Nephron (organoid): ENCODE results near the gene TNPO2.
"Not testable (repeated sequence)": the region's sequence is repeated elsewhere in the genome, so short reads cannot be mapped to it uniquely, and the experiment has no call there.

Source experiments
- H3K27ac Mint-ChIP-seq, 3 experiments: 2 replicates each; pipeline ENCODE4 v1.8.0; 2020; ENCODE audit warnings: mixed read lengths in 3 of 3, mild to moderate bottlenecking in 2 of 3, moderate library complexity in 1 of 3
- H3K27me3 Mint-ChIP-seq: 2 replicates; pipeline ENCODE4 v1.8.0; 2021; ENCODE audit warnings: low read depth, mild to moderate bottlenecking, moderate library complexity, mixed read lengths
- H3K36me3 Mint-ChIP-seq: 2 replicates; pipeline ENCODE4 v1.8.0; 2020; ENCODE audit warnings: low read depth, mixed read lengths
- H3K4me1 Mint-ChIP-seq: 2 replicates; pipeline ENCODE4 v1.8.0; 2020; ENCODE audit warnings: mixed read lengths
- H3K4me3 Mint-ChIP-seq, 3 experiments: 2 replicates each; pipeline ENCODE4 v1.8.0; 2020; ENCODE audit warnings: mild to moderate bottlenecking in 3 of 3, mixed read lengths in 3 of 3, moderate library complexity in 2 of 3
- H3K9me3 Mint-ChIP-seq: 2 replicates; pipeline ENCODE4 v1.8.0; 2020; ENCODE audit warnings: mixed read lengths
- TF ChIP-seq, protein P1 (sequence below), 3 experiments: fragments of 200-600 bp; sonication (generic); IDR thresholded peaks; one replicate each; pipeline ENCODE4 v1.5.0; 2021; ENCODE audit warnings: antibody characterized with exemption in 3 of 3; ENCODE audit not compliant: unreplicated experiment in 3 of 3

Gene TNPO2

DNA sequence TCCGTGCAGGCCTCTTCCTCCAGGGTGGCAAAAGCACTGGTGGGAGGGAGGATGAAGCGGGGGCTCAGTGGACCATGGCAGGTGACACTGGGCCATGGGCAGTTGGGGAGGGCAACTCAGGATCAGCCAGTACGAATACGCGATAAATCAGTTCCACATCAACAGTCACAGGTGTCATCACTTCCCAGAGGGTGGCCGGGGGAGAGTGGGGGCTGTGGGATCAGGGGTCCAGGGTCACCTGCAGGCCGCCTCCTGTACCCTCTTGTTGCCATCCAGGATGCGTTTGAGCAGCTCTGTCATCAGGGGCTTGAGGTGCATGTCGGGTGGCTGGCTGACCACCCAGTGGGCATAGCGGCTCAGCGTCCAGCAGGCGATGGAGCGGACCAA is 17.4 kb downstream of the TNPO2 start:
- Mint-ChIP-seq H3K36me3 (peaks cover 70% of the 10 kb centered on the region), H3K4me1 (no peaks in the 10 kb centered on the region), H3K9me3 (no peaks in the 10 kb centered on the region)

DNA sequence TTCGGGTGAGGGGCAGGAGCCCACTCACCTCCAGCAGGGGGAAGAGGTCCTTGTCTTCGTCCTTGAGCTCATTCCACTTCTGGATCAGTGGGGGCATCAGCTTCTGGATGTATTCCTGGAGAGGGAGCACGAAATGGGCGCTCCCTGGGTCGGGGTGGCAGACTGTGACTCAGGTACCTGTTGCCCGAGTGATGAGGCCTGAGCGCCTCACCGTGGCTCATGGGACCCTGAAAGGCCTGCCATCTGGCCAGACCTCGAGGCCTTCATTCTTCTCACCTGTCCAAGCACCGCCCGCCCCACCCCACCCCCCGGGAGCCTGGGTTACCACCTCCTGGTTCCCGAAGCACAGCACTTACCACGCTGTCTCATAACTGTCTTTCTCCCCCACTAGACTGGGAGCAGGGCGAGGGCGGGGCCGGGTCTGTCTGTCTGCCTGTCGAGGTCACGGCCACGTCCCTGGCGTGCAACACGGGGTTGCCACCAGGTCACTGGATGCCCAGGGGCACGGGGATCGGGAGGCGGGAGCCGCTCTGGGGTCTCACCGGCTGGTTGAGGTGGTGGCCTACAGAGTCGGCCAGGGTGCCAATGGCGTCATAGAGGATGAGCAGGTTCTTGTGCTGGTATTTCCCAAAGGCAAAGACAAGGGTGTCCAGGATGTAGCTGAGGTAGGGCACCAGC is 17.9 kb downstream of the TNPO2 start:
- H3K36me3 Mint-ChIP-seq, result peaks cover 71% of the 10 kb centered on the region
- H3K27me3 Mint-ChIP-seq, result no peaks in the 10 kb centered on the region
- H3K9me3 Mint-ChIP-seq, result no peaks in the 10 kb centered on the region
- TF ChIP-seq, protein P1, sequence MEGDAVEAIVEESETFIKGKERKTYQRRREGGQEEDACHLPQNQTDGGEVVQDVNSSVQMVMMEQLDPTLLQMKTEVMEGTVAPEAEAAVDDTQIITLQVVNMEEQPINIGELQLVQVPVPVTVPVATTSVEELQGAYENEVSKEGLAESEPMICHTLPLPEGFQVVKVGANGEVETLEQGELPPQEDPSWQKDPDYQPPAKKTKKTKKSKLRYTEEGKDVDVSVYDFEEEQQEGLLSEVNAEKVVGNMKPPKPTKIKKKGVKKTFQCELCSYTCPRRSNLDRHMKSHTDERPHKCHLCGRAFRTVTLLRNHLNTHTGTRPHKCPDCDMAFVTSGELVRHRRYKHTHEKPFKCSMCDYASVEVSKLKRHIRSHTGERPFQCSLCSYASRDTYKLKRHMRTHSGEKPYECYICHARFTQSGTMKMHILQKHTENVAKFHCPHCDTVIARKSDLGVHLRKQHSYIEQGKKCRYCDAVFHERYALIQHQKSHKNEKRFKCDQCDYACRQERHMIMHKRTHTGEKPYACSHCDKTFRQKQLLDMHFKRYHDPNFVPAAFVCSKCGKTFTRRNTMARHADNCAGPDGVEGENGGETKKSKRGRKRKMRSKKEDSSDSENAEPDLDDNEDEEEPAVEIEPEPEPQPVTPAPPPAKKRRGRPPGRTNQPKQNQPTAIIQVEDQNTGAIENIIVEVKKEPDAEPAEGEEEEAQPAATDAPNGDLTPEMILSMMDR (IDR thresholded peaks at IDR 0.05; ENCODE audit: unreplicated experiment in 3 of 3), result no peak
- H3K27ac Mint-ChIP-seq, result no peak overlapping the region
- H3K4me1 Mint-ChIP-seq, result no peaks in the 10 kb centered on the region
- no peak overlapping the region for H3K4me3 Mint-ChIP-seq

More for the DNA sequence above, 17.4 kb downstream of the TNPO2 start:
- Mint-ChIP-seq H3K27ac (no peak overlapping the region), H3K27me3 (no peaks in the 10 kb centered on the region), H3K4me3 (no peak overlapping the region)
- TF ChIP-seq, protein P1 (IDR thresholded peaks at IDR 0.05; ENCODE audit: unreplicated experiment in 3 of 3), result no peak

DNA sequence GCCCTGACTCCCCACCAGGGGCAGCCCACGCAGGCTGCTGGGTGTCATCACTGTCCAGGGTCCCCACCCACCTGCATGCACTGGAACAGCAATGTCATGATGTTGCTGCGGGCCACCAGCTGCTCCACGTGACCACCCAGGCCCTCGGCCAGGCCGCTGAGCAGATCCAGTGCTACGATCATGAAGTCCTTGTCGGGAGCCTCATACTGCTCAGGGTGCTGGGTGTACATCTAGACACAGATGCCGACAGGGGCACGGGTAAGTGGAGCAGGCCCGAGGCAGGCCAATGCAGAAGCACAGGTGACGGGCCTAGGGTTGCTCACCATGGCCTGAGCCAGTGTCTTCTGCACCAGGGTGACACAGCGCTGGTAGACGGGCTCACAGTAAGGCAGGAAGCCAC is 18.6 kb downstream of the TNPO2 start:
- TF ChIP-seq, protein P1 (IDR thresholded peaks at IDR 0.05; ENCODE audit: unreplicated experiment in 3 of 3), result no peak
- Mint-ChIP-seq H3K4me1 (no peaks in the 10 kb centered on the region), H3K9me3 (no peaks in the 10 kb centered on the region), H3K36me3 (peaks cover 68% of the 10 kb centered on the region), H3K4me3 (no peak overlapping the region), H3K27ac (no peak overlapping the region), H3K27me3 (no peaks in the 10 kb centered on the region)

DNA sequence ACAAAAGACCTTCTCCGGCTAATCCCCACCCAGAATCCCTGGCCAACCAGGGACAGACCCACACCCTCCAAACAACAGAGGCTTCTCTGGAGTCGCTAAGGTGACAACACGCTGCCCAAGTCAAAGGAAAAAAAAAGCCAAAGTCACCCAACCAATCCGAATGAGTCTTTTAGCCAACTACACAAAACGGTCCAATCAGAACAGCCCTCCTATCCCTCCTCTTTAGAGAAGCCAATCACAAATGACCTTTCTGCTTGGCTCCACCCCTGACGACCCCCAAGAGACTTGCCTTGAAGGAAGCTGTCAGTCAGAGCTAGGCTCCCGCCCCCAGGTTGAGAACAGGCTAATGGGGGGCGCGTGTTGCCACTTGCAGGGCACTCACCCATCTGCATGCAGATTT is 20.7 kb downstream of the TNPO2 start:
- Mint-ChIP-seq H3K4me1 (peaks cover 3% of the 10 kb centered on the region), H3K4me3 (no peak overlapping the region), H3K27me3 (no peaks in the 10 kb centered on the region), H3K9me3 (no peaks in the 10 kb centered on the region), H3K27ac (no peak overlapping the region), H3K36me3 (peaks cover 62% of the 10 kb centered on the region)
- TF ChIP-seq, protein P1 (IDR thresholded peaks at IDR 0.05; ENCODE audit: unreplicated experiment in 3 of 3), result no peak

DNA sequence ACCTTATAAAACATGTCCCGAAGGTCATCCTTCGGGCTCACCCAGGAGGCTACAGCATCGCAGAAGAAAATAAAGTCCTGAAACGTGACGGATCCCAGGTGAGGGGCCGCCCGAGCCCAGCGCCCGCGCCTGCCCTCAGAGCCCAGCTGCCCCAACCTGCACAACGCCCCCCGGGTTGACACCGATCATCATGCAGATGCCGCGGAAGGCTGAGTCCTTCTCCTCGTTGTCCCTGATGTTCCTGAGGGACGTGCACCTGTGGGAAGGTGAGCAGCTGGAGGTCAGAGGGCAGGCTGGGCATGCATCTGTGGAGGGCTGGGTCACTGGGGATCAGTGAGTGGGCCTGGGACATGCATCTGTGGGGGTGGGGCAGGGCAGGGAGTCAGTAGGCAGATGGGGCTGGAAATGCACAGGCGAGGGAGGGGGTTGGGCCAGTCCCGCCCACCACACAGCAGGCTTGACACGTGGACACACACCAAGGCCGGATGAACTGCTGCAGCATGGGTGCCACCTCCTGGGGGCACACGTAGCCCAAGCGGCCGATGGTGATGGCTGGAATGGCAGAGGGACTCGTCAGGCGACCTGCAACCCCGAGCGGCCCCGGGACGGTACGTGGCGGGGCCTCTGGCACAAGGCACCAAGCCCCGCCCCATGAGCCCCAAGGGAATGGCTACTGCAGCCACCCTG is 22.0 kb downstream of the TNPO2 start:
- Mint-ChIP-seq H3K27ac (no peak overlapping the region), H3K9me3 (no peaks in the 10 kb centered on the region), H3K4me1 (peaks cover 6% of the 10 kb centered on the region), H3K4me3 (no peak overlapping the region), H3K27me3 (no peaks in the 10 kb centered on the region), H3K36me3 (peaks cover 56% of the 10 kb centered on the region)
- TF ChIP-seq, protein P1 (IDR thresholded peaks at IDR 0.05; ENCODE audit: unreplicated experiment in 3 of 3), result no peak

GRCh38 chr19:12698138-12698537 is 25.6 kb downstream of the TNPO2 start:
- Mint-ChIP-seq H3K4me3 (peak overlapping the region; percentile 76 to 87 (median 86)), H3K4me1 (peaks cover 10% of the 10 kb centered on the region), H3K27ac (peak overlapping the region; percentile 43 to 55 (median 47)), H3K36me3 (peaks cover 27% of the 10 kb centered on the region), H3K9me3 (no peaks in the 10 kb centered on the region), H3K27me3 (no peaks in the 10 kb centered on the region)
- TF ChIP-seq, protein P1 (IDR thresholded peaks at IDR 0.05; ENCODE audit: unreplicated experiment in 3 of 3), result no peak

DNA sequence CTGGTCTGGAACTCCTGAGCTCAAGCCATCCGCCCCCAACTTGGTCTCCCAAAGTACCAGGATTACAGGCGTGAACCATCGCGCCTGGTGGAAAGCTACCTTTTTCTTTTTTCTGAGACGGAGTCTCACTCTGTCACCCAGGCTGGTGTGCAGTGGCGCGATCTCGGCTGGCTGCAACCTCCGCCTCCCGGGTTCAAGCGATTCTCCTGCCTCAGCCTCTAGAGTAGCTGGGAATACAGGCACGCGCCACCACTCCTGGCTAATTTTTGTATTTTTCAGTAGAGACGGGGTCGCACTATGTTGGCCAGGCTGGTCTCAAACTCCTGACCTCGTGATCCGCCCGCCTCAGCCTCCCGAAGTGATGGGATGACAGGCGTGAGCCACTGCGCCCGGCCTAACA is 26.3 kb downstream of the TNPO2 start:
- not testable (repeated sequence) for H3K4me1 Mint-ChIP-seq, H3K27ac Mint-ChIP-seq, H3K27me3 Mint-ChIP-seq, H3K9me3 Mint-ChIP-seq
- H3K36me3 Mint-ChIP-seq, result peaks cover 20% of the 10 kb centered on the region
- H3K4me3 Mint-ChIP-seq, result peak overlapping the region; percentile 57 to 63 (median 59)
